H9 (cell line): ENCODE data around the gene LMX1B. TPM values are rescaled to one million over a fixed set of nuclear protein-coding genes. Genes with fewer than 3 reads are reported as not detected.

Experiments used
- DNase-seq: peaks from one replicate; pipeline ENCODE4 v3.0.0-alpha.2; 2017
- H2AFZ ChIP-seq: one replicate; pipeline ENCODE4 v1.6.1; 2013; ENCODE audit warnings: mild to moderate bottlenecking, low read length, control low read depth, moderate library complexity
- H2AK5ac ChIP-seq: 2 replicates; pipeline ENCODE4 v1.6.1; 2013; ENCODE audit warnings: low read length, control low read depth, mixed read lengths; ENCODE audit not compliant: insufficient read length
- H2BK120ac ChIP-seq: one replicate; pipeline ENCODE4 v1.6.1; 2013; ENCODE audit warnings: low read depth, mild to moderate bottlenecking, low read length, control low read depth, inconsistent platforms; ENCODE audit not compliant: poor library complexity, severe bottlenecking
- H2BK12ac ChIP-seq: 2 replicates; pipeline ENCODE4 v1.6.1; 2013; ENCODE audit warnings: low read length, control low read depth, mixed read lengths, low read depth; ENCODE audit not compliant: insufficient read length
- H2BK15ac ChIP-seq: 2 replicates; pipeline ENCODE4 v1.6.1; 2013; ENCODE audit warnings: low read depth, low read length, control low read depth
- H2BK20ac ChIP-seq: one replicate; pipeline ENCODE4 v1.6.1; 2013; ENCODE audit warnings: low read depth, mild to moderate bottlenecking, low read length, control low read depth, inconsistent platforms; ENCODE audit not compliant: poor library complexity, severe bottlenecking
- H2BK5ac ChIP-seq: 2 replicates; pipeline ENCODE4 v1.6.1; 2013; ENCODE audit warnings: low read length, control low read depth, mixed read lengths; ENCODE audit not compliant: insufficient read length
- H3K14ac ChIP-seq: 2 replicates; pipeline ENCODE4 v1.6.1; 2013; ENCODE audit warnings: low read length, control low read depth; ENCODE audit not compliant: insufficient read depth
- H3K18ac ChIP-seq: 2 replicates; pipeline ENCODE4 v1.6.1; 2013; ENCODE audit warnings: low read depth, mild to moderate bottlenecking, mixed read lengths, low read length, control low read depth; ENCODE audit not compliant: insufficient read length
- H3K23ac ChIP-seq: 2 replicates; pipeline ENCODE4 v1.6.1; 2013; ENCODE audit warnings: low read length, control low read depth, mixed read lengths, low read depth; ENCODE audit not compliant: insufficient read length
- H3K23me2 ChIP-seq: 2 replicates; pipeline ENCODE4 v1.6.1; 2013; ENCODE audit warnings: low read depth, mild to moderate bottlenecking, mixed read lengths, low read length, control low read depth; ENCODE audit not compliant: insufficient read length, poor library complexity, severe bottlenecking
- H3K27ac ChIP-seq: 2 replicates; pipeline ENCODE4 v1.5.1; 2013; ENCODE audit warnings: low read length, control low read depth, mixed read lengths, low read depth; ENCODE audit not compliant: insufficient read length
- H3K27me3 ChIP-seq: 2 replicates; pipeline ENCODE4 v1.6.1; 2013; ENCODE audit warnings: low read length, control low read depth, inconsistent platforms; ENCODE audit not compliant: insufficient read depth
- H3K4ac ChIP-seq: 2 replicates; pipeline ENCODE4 v1.6.1; 2013; ENCODE audit warnings: low read depth, mild to moderate bottlenecking, control low read depth, inconsistent platforms, low read length, moderate library complexity
- H3K4me1 ChIP-seq: 2 replicates; pipeline ENCODE4 v1.6.1; 2013; ENCODE audit warnings: low read length, control low read depth, inconsistent platforms; ENCODE audit not compliant: insufficient read depth
- H3K4me2 ChIP-seq: 2 replicates; pipeline ENCODE4 v1.6.1; 2013; ENCODE audit warnings: low read length, control low read depth, mixed read lengths; ENCODE audit not compliant: insufficient read length, insufficient read depth
- H3K56ac ChIP-seq: 2 replicates; pipeline ENCODE4 v1.6.1; 2013; ENCODE audit warnings: low read depth, mild to moderate bottlenecking, mixed read lengths, low read length, control low read depth; ENCODE audit not compliant: insufficient read length
- H3K79me1 ChIP-seq: 2 replicates; pipeline ENCODE4 v1.6.1; 2013; ENCODE audit warnings: low read depth, mild to moderate bottlenecking, moderate library complexity, low read length, control low read depth, inconsistent platforms; ENCODE audit not compliant: insufficient read depth, poor library complexity, severe bottlenecking
- H3K79me2 ChIP-seq: 2 replicates; pipeline ENCODE4 v1.6.1; 2013; ENCODE audit warnings: low read length, control low read depth, inconsistent platforms; ENCODE audit not compliant: insufficient read depth
- H3K9ac ChIP-seq: 2 replicates; pipeline ENCODE4 v1.6.1; 2013; ENCODE audit warnings: low read length, control low read depth, mixed read lengths; ENCODE audit not compliant: insufficient read length; ENCODE audit errors: extremely low read depth
- H3K9me3 ChIP-seq: one replicate; pipeline ENCODE4 v1.6.1; 2013; ENCODE audit warnings: low read depth, low read length, inconsistent platforms; ENCODE audit not compliant: control insufficient read depth
- H3T11ph ChIP-seq: one replicate; pipeline ENCODE4 v1.6.1; 2013; ENCODE audit warnings: mild to moderate bottlenecking, low read length, control low read depth, inconsistent platforms
- H4K20me1 ChIP-seq: one replicate; pipeline ENCODE4 v1.6.1; 2013; ENCODE audit not compliant: control insufficient read depth, insufficient read length, insufficient read depth
- H4K5ac ChIP-seq: 2 replicates; pipeline ENCODE4 v1.6.1; 2013; ENCODE audit warnings: low read depth, mild to moderate bottlenecking, mixed read lengths, low read length, control low read depth; ENCODE audit not compliant: insufficient read length
- H4K8ac ChIP-seq: replicated peaks from 2 replicates; pipeline ENCODE4 v1.6.1; 2013; ENCODE audit warnings: low read length, control low read depth, mixed read lengths, low read depth; ENCODE audit not compliant: insufficient read length
- H4K91ac ChIP-seq: 2 replicates; pipeline ENCODE4 v1.6.1; 2013; ENCODE audit warnings: low read depth, mild to moderate bottlenecking, moderate library complexity, mixed read lengths, low read length, control low read depth; ENCODE audit not compliant: insufficient read length
- H3K27ac Mint-ChIP-seq, 3 experiments: 2 replicates in 2 of 3; 3 replicates in 1 of 3; pipeline ENCODE4 v1.8.0; 2020 to 2021; ENCODE audit warnings: mixed read lengths in 3 of 3, mild to moderate bottlenecking in 1 of 3, moderate library complexity in 1 of 3
- H3K27me3 Mint-ChIP-seq: 2 replicates; pipeline ENCODE4 v1.8.0; 2021; ENCODE audit warnings: low read depth, mild to moderate bottlenecking, moderate library complexity, mixed read lengths
- H3K36me3 Mint-ChIP-seq, 3 experiments: 2 replicates in 2 of 3; 3 replicates in 1 of 3; pipeline ENCODE4 v1.8.0; 2020 to 2021; ENCODE audit warnings: low read depth in 3 of 3, mixed read lengths in 3 of 3; ENCODE audit not compliant: insufficient read depth in 1 of 3
- H3K4me1 Mint-ChIP-seq, 2 experiments: 2 replicates each; pipeline ENCODE4 v1.8.0; 2020; ENCODE audit warnings: mixed read lengths in 2 of 2
- H3K4me3 Mint-ChIP-seq, 2 experiments: 2 replicates in 1 of 2; 3 replicates in 1 of 2; pipeline ENCODE4 v1.8.0; 2020 to 2021; ENCODE audit warnings: mild to moderate bottlenecking in 2 of 2, mixed read lengths in 2 of 2, moderate library complexity in 1 of 2
- H3K9me3 Mint-ChIP-seq, 2 experiments: 2 replicates in 1 of 2; 3 replicates in 1 of 2; pipeline ENCODE4 v1.8.0; 2020; ENCODE audit warnings: mild to moderate bottlenecking in 2 of 2, mixed read lengths in 2 of 2, moderate library complexity in 1 of 2
- WGBS: extraction: QIAGEN DNeasy Blood & Tissue Kit; methylation state at CpG from one replicate; pipeline ENCODE4 v1.1.7; 2013; ENCODE audit warnings: missing lambda C conversion rate, low lambda C conversion rate, mixed read lengths; ENCODE audit not compliant: insufficient read length; ENCODE audit errors: extremely low coverage; 5-methylcytosine and 5-hydroxymethylcytosine counted together
- total RNA-seq: library from RNA; stranded (reverse); gene quantifications from 2 replicates; pipeline ENCODE4 v1.2.1, GENCODE V29; 2021
- TF ChIP-seq, protein P1 (sequence below): fragments of 200-600 bp; sonication (generic); conservative IDR thresholded peaks from 3 replicates; pipeline ENCODE4 v1.8.0; 2021; ENCODE audit warnings: antibody characterized with exemption, mild to moderate bottlenecking

The LMX1B gene
- total RNA-seq, 1 experiment from 2014 or later = 0.85 TPM

DNA sequence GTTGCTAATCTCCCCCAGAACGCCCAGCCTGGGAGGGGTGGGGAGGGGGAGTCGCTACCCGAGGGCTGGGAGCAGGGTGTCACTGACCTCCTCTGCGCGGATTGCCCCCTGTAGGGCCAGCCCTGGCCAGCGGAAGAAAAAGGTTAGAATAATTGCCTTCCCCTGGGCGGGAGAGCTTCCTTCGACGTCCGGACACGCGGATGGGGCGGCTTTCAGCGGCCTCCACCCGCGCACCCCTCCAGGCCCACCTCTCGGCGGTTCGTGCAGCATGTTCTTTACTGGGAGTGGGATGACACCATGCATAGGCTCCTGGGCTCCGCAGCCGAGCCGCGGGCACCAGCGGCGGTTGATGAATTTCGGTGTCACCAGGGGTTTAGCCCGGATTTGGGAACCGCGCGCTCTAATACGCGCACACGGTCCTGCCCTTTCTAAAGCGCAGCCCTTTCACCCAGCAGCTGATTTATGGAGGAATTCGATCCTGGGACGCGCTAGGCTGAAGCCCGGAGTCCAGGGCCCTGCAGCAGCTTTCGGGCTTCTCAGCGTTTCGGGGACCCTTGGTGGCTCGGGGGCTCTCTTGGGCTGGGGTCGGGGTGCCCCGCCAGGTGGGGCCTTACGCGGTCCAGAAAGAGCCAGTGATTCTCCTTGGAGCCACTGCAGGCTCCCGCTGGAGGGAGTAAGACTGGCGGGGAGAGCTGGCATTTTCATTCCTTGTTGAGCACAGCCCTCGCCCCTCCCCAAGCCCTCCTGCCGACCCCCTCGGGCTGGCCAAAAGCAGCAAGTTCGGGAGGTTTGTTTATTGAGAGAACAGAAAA lies 10.1 kb downstream of the LMX1B start:
- H3K4me3 Mint-ChIP-seq = peak overlapping the region in 1 of 2 experiments; percentile 69; a peak in 4 of 5 replicates
- Histone ChIP-seq H4K8ac (no peak overlapping the region), H3K79me2 (no peaks in the 10 kb centered on the region), H3K27ac (no peak overlapping the region), H3K9ac (no peak overlapping the region), H2BK15ac (no peak overlapping the region), H3K4me2 (peak overlapping the region; percentile 41), H3K9me3 (no peaks in the 10 kb centered on the region), H3K4me1 (no peaks in the 10 kb centered on the region; the same call in 1 of the 2 replicates), H4K91ac (no peak overlapping the region), H4K5ac (no peak overlapping the region), H2AFZ (no peak overlapping the region), H3K18ac (no peak overlapping the region), H2BK120ac (no peak overlapping the region), H3K23ac (no peak overlapping the region), H3T11ph (no peak overlapping the region), H2BK20ac (no peak overlapping the region), H3K4ac (no peak overlapping the region), H2BK12ac (no peak overlapping the region), H3K27me3 (peaks cover 100% of the 10 kb centered on the region), H3K23me2 (peaks cover 11% of the 10 kb centered on the region), H2BK5ac (no peak overlapping the region), H3K56ac (no peak overlapping the region), H3K14ac (no peak overlapping the region), H2AK5ac (no peak overlapping the region), H3K79me1 (no peaks in the 10 kb centered on the region), H4K20me1 (no peaks in the 10 kb centered on the region)
- no peaks in the 10 kb centered on the region; a peak in 1 of 7 replicates for H3K36me3 Mint-ChIP-seq
- WGBS = no CpG with 5 or more reads among the region's 52 CpGs
- peaks cover 100% of the 10 kb centered on the region for H3K27me3 Mint-ChIP-seq
- peaks cover 24 to 58% of the 10 kb centered on the region in 2 experiments for H3K4me1 Mint-ChIP-seq
- TF ChIP-seq, protein P1, sequence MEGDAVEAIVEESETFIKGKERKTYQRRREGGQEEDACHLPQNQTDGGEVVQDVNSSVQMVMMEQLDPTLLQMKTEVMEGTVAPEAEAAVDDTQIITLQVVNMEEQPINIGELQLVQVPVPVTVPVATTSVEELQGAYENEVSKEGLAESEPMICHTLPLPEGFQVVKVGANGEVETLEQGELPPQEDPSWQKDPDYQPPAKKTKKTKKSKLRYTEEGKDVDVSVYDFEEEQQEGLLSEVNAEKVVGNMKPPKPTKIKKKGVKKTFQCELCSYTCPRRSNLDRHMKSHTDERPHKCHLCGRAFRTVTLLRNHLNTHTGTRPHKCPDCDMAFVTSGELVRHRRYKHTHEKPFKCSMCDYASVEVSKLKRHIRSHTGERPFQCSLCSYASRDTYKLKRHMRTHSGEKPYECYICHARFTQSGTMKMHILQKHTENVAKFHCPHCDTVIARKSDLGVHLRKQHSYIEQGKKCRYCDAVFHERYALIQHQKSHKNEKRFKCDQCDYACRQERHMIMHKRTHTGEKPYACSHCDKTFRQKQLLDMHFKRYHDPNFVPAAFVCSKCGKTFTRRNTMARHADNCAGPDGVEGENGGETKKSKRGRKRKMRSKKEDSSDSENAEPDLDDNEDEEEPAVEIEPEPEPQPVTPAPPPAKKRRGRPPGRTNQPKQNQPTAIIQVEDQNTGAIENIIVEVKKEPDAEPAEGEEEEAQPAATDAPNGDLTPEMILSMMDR = 0 out of 3 replicates have a peak, but pooled peaks have one; percentile 12
- peak; percentile 69 for DNase-seq
- no peak overlapping the region for H3K27ac Mint-ChIP-seq
- peaks cover 0 to 5% of the 10 kb centered on the region in 2 experiments; a peak in 1 of 5 replicates for H3K9me3 Mint-ChIP-seq
